GM12801 (cell line): ENCODE measurements around the gene EIF5A2.

ENCODE experiments used
- CTCF ChIP-seq: IDR thresholded peaks from one replicate; pipeline ENCODE4 v1.5.1; 2011; ENCODE audit warnings: control low read depth; ENCODE audit not compliant: insufficient read length; ENCODE audit errors: extremely low read depth

EIF5A2 gene

GRCh38 chr3:170866499-170866898 is 41.9 kb downstream of the EIF5A2 start:
- TF ChIP-seq CTCF = no peak

GRCh38 chr3:170865209-170866094 is 43.0 kb downstream of the EIF5A2 start:
- no peak for TF ChIP-seq CTCF

GRCh38 chr3:170864525-170865208 is 43.8 kb downstream of the EIF5A2 start:
- no peak for TF ChIP-seq CTCF

- no peak for TF ChIP-seq CTCF
Measured at GRCh38 chr3:170863816-170864215, 44.6 kb downstream of the EIF5A2 start.

GRCh38 chr3:170862618-170863374 is 45.6 kb downstream of the EIF5A2 start:
- TF ChIP-seq CTCF = no peak

GRCh38 chr3:170858599-170858998 is 49.8 kb downstream of the EIF5A2 start:
- TF ChIP-seq CTCF = no peak

GRCh38 chr3:170852324-170852723 is 56.1 kb downstream of the EIF5A2 start:
- TF ChIP-seq CTCF = no peak
